IMR-90 (cell line): ENCODE measurements around the gene KATNIP.

Experiments used
- CTCF ChIP-seq: conservative IDR thresholded peaks from 2 replicates; pipeline ENCODE4 v1.5.1; 2012; ENCODE audit warnings: mild to moderate bottlenecking, low read depth, low read length, improper control_type of control experiment
- MAFK ChIP-seq: IDR thresholded peaks from 2 replicates; pipeline ENCODE4 v1.6.1; 2012; ENCODE audit warnings: low read depth, low read length, improper control_type of control experiment
- MAZ ChIP-seq: IDR thresholded peaks from 2 replicates; pipeline ENCODE4 v1.6.1; 2012; ENCODE audit warnings: low read depth, mild to moderate bottlenecking, low read length, improper control_type of control experiment, moderate library complexity, borderline replicate concordance
- MXI1 ChIP-seq: IDR thresholded peaks from 2 replicates; pipeline ENCODE4 v1.6.1; 2012; ENCODE audit warnings: low read depth, mild to moderate bottlenecking, low read length, moderate library complexity, borderline replicate concordance
- POLR2A ChIP-seq: IDR thresholded peaks from 2 replicates; pipeline ENCODE4 v1.6.1; 2012; ENCODE audit warnings: mild to moderate bottlenecking, low read depth, low read length
- RAD21 ChIP-seq: IDR thresholded peaks from 2 replicates; pipeline ENCODE4 v1.6.1; 2012; ENCODE audit warnings: low read length, improper control_type of control experiment
- RFX5 ChIP-seq: IDR thresholded peaks from 2 replicates; pipeline ENCODE4 v1.8.0; 2012; ENCODE audit warnings: low read depth, mild to moderate bottlenecking, low read length, moderate library complexity
- SMC3 ChIP-seq: fragments of 150-350 bp; IDR thresholded peaks from 2 replicates; pipeline ENCODE4 v1.6.1; 2016; ENCODE audit warnings: low read depth, mild to moderate bottlenecking, antibody characterized with exemption, low read length, moderate library complexity
- TF ChIP-seq, protein P1 (sequence below): fragments of 150-350 bp; IDR thresholded peaks from 2 replicates; pipeline ENCODE4 v1.6.1; 2017; ENCODE audit warnings: mild to moderate bottlenecking, antibody characterized with exemption, low read length, low read depth

DNA sequence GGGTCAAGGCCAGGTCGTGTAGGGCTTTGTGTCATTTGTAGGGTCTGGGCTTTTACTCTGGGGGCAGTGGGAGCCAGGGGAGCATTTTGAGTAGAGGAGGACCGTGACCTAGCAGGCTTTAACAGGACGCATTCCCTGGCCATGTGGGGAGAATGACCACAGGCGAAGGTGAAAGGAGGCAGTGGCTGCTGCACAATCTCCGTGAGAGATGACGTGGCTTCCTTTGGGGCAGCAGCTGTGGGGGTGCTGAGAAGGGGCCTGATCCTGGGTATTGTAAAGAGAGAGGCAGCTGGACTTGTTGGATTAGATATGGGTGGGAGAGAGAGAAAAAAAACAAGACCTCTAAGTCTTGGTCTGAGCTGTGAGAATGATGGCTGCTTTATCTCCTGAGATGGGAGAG is 46.0 kb downstream of the KATNIP start:
- TF ChIP-seq MAFK: no peak
- TF ChIP-seq MAZ: no peak
- no peak for TF ChIP-seq SMC3
- TF ChIP-seq CTCF: no peak
- TF ChIP-seq POLR2A: no peak
- TF ChIP-seq RFX5: no peak
- no peak for TF ChIP-seq RAD21
- TF ChIP-seq, protein P1, sequence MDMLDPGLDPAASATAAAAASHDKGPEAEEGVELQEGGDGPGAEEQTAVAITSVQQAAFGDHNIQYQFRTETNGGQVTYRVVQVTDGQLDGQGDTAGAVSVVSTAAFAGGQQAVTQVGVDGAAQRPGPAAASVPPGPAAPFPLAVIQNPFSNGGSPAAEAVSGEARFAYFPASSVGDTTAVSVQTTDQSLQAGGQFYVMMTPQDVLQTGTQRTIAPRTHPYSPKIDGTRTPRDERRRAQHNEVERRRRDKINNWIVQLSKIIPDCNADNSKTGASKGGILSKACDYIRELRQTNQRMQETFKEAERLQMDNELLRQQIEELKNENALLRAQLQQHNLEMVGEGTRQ: no peak
- no peak for TF ChIP-seq MXI1
